Ishikawa (cell line): ENCODE data around the gene CRB1.

Source experiments
- CEBPB ChIP-seq: IDR thresholded peaks from 2 replicates; pipeline ENCODE4 v1.6.1; 2012
- CREB1 ChIP-seq: IDR thresholded peaks from 2 replicates; pipeline ENCODE4 v1.6.1; 2012; ENCODE audit warnings: low read depth
- EGR1 ChIP-seq: IDR thresholded peaks from 2 replicates; pipeline ENCODE4 v1.6.1; 2012
- EP300 ChIP-seq: IDR thresholded peaks from 2 replicates; pipeline ENCODE4 v1.6.1; 2012; ENCODE audit warnings: borderline replicate concordance
- FOXM1 ChIP-seq: IDR thresholded peaks from 2 replicates; pipeline ENCODE4 v1.6.1; 2012; ENCODE audit warnings: low read depth, borderline replicate concordance
- MAX ChIP-seq: IDR thresholded peaks from 2 replicates; pipeline ENCODE4 v1.6.1; 2012
- NFIC ChIP-seq: IDR thresholded peaks from 2 replicates; pipeline ENCODE4 v1.6.1; 2012
- RAD21 ChIP-seq: IDR thresholded peaks from 2 replicates; pipeline ENCODE4 v1.6.1; 2012; ENCODE audit warnings: low read depth
- REST ChIP-seq: IDR thresholded peaks from 2 replicates; pipeline ENCODE4 v1.6.1; 2012; ENCODE audit warnings: low read depth, mild to moderate bottlenecking
- TAF1 ChIP-seq: IDR thresholded peaks from 2 replicates; pipeline ENCODE4 v1.6.1; 2012; ENCODE audit warnings: low read depth, mild to moderate bottlenecking
- TCF12 ChIP-seq: IDR thresholded peaks from 2 replicates; pipeline ENCODE4 v1.6.1; 2012; ENCODE audit warnings: low read depth
- TEAD4 ChIP-seq: IDR thresholded peaks from 2 replicates; pipeline ENCODE4 v1.6.1; 2012
- USF1 ChIP-seq: IDR thresholded peaks from 2 replicates; pipeline ENCODE4 v1.6.1; 2012
- YY1 ChIP-seq: IDR thresholded peaks from 2 replicates; pipeline ENCODE4 v1.6.1; 2012; ENCODE audit warnings: low read depth
- ZBTB7A ChIP-seq: IDR thresholded peaks from 2 replicates; pipeline ENCODE4 v1.6.1; 2012; ENCODE audit warnings: low read depth

Gene CRB1

GRCh38 chr1:197224160-197224559 is 43.9 kb upstream of the CRB1 start:
- no peak for TF ChIP-seq EP300
- TF ChIP-seq REST = no peak
- no peak for TF ChIP-seq TAF1
- TF ChIP-seq NFIC = no peak
- TF ChIP-seq USF1 = no peak
- no peak for TF ChIP-seq CREB1
- no peak for TF ChIP-seq YY1
- TF ChIP-seq TCF12 = no peak
- no peak for TF ChIP-seq ZBTB7A
- peak; percentile 30; the same call in 1 of the 2 replicates for TF ChIP-seq RAD21
- 0 out of 2 replicates have a peak, but pooled peaks have one; percentile 39 for TF ChIP-seq TEAD4

GRCh38 chr1:197225611-197226010 is 42.4 kb upstream of the CRB1 start:
- no peak for TF ChIP-seq EGR1
- TF ChIP-seq USF1 = no peak
- TF ChIP-seq CEBPB = no peak
- no peak for TF ChIP-seq FOXM1
- no peak for TF ChIP-seq TAF1
- no peak for TF ChIP-seq CREB1
- TF ChIP-seq TEAD4 = no peak
- TF ChIP-seq TCF12 = no peak
- TF ChIP-seq ZBTB7A = no peak
- no peak for TF ChIP-seq YY1
- no peak for TF ChIP-seq RAD21
- TF ChIP-seq REST = no peak
- no peak for TF ChIP-seq EP300
- TF ChIP-seq MAX = no peak
- TF ChIP-seq NFIC = no peak

- TF ChIP-seq USF1 (no peak), FOXM1 (no peak), TEAD4 (no peak), TAF1 (no peak), NFIC (no peak), RAD21 (no peak), YY1 (no peak), CREB1 (no peak), EP300 (no peak), MAX (no peak), CEBPB (no peak), TCF12 (no peak), REST (no peak), ZBTB7A (no peak), EGR1 (no peak)
Measured at GRCh38 chr1:197234581-197234980, 33.5 kb upstream of the CRB1 start.

GRCh38 chr1:197235355-197235754 is 32.7 kb upstream of the CRB1 start:
- TF ChIP-seq EGR1 (no peak), MAX (no peak), CEBPB (no peak)
